ENCODE results near the gene CRMP1. TPM values are rescaled to one million over a fixed set of nuclear protein-coding genes. Genes with fewer than 3 reads are reported as not detected.

Gene CRMP1
- total and polyA plus RNA-seq, 2 of the 4 experiments (the other 2 are of a cell fraction), result 4.1 to 7.4 TPM

DNA sequence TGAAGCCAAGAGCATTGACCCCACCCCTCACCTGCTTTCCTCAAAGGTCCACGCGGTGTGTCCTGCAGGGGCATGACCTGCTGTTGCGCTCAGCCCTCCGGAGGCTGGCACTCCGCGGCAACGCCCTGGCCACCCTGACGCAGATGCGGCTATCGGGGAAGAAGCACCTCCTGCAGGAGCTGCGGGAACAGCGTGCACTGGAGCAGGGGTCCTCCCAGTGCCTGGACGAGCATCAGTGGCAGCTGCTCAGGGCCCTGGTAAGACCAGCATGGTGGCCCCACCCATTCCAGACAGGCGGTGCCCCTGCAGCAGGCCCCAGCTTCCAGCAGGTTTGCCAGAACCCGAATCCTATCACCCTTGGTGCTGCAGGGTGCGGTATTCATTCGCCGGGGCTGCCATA lies 95.9 kb downstream of the CRMP1 start:
- Histone ChIP-seq H2AK9ac (replicated peaks; ENCODE audit: low read depth, low read length, poor library complexity) (no peak overlapping the region), H3K56ac (ENCODE audit: extremely low read depth, insufficient read depth, low read length) (no peak overlapping the region), H3K23ac (ENCODE audit: low read depth, low read length) (no peak overlapping the region), H3K14ac (replicated peaks; ENCODE audit: low read depth, low read length) (no peak overlapping the region), H3K9me1 (ENCODE audit: insufficient read depth, low read length) (peaks cover 3% of the 10 kb centered on the region; the same call in 1 of the 2 replicates), H3K9ac (ENCODE audit: low read depth, low read length) (no peak overlapping the region), H4K8ac (ENCODE audit: low read depth in 2 of 2, low read length in 2 of 2) (no peak overlapping the region), H3K4me1 (ENCODE audit: control insufficient read depth, insufficient read depth, low read length) (no peaks in the 10 kb centered on the region), H3K18ac (ENCODE audit: low read depth, low read length) (no peak overlapping the region), H2BK20ac (ENCODE audit: low read depth, low read length) (no peak overlapping the region), H3K79me1 (ENCODE audit: low read depth in 1 of 2, low read length in 2 of 2) (peaks cover 0 to 3% of the 10 kb centered on the region in 2 experiments; a peak in 1 of 4 replicates), H3K27me3 (ENCODE audit: control insufficient read depth, insufficient read depth, low read length) (no peaks in the 10 kb centered on the region), H3K4ac (ENCODE audit: low read depth, low read length) (no peak overlapping the region), H2AFZ (replicated peaks; ENCODE audit: low read length, poor library complexity) (no peak overlapping the region), H3K4me2 (ENCODE audit: low read depth, low read length) (no peak overlapping the region), H4K91ac (ENCODE audit: insufficient read depth, low read depth, low read length) (no peak overlapping the region), H3K27ac (ENCODE audit: insufficient read depth, low read length) (no peak overlapping the region), H3K9me3 (ENCODE audit: control insufficient read depth, insufficient read depth, low read length) (no peaks in the 10 kb centered on the region), H3K36me3 (ENCODE audit: control insufficient read depth, insufficient read depth, low read length) (peaks cover 49% of the 10 kb centered on the region), H4K20me1 (ENCODE audit: insufficient read depth, low read length) (no peaks in the 10 kb centered on the region), H4K5ac (ENCODE audit: low read depth, low read length) (no peak overlapping the region), H2BK15ac (ENCODE audit: low read depth, low read length) (no peak overlapping the region), H2BK120ac (ENCODE audit: low read depth, low read length) (no peak overlapping the region), H2BK5ac (ENCODE audit: low read depth, low read length, poor library complexity, severe bottlenecking) (no peak overlapping the region), H3K4me3 (ENCODE audit: insufficient read depth, low read depth, low read length) (no peak overlapping the region), H2AK5ac (ENCODE audit: low read depth, low read length) (no peak overlapping the region)
- ChIA-PET POLR2A (ENCODE audit: unreplicated experiment) (no interaction called here), CTCF (no interaction called here)
- dilution Hi-C loops (cut with HindIII; ENCODE audit: low sequenced_read_pairs, unreplicated experiment) (no loop called here), intact Hi-C loops (cut with micrococcal nuclease) (no loop called here), in situ Hi-C loops (cut with MboI; ENCODE audit: low sequenced_read_pairs) (loop anchor here (10.0 kb wide), 1 partner anchor 752 kb away; no protein-coding TSS in a partner anchor)
- DNase-seq, result no peak
- no peak for ATAC-seq (ENCODE audit: low read depth)
- no peak for TF ChIP-seq BHLHE40 (IDR thresholded peaks at IDR 0.05; ENCODE audit: low read depth, low read length)
- TF ChIP-seq, protein P1, sequence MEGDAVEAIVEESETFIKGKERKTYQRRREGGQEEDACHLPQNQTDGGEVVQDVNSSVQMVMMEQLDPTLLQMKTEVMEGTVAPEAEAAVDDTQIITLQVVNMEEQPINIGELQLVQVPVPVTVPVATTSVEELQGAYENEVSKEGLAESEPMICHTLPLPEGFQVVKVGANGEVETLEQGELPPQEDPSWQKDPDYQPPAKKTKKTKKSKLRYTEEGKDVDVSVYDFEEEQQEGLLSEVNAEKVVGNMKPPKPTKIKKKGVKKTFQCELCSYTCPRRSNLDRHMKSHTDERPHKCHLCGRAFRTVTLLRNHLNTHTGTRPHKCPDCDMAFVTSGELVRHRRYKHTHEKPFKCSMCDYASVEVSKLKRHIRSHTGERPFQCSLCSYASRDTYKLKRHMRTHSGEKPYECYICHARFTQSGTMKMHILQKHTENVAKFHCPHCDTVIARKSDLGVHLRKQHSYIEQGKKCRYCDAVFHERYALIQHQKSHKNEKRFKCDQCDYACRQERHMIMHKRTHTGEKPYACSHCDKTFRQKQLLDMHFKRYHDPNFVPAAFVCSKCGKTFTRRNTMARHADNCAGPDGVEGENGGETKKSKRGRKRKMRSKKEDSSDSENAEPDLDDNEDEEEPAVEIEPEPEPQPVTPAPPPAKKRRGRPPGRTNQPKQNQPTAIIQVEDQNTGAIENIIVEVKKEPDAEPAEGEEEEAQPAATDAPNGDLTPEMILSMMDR (conservative IDR thresholded peaks at IDR 0.05; ENCODE audit: low read depth, low read length), result no peak
- TF ChIP-seq, protein P2, sequence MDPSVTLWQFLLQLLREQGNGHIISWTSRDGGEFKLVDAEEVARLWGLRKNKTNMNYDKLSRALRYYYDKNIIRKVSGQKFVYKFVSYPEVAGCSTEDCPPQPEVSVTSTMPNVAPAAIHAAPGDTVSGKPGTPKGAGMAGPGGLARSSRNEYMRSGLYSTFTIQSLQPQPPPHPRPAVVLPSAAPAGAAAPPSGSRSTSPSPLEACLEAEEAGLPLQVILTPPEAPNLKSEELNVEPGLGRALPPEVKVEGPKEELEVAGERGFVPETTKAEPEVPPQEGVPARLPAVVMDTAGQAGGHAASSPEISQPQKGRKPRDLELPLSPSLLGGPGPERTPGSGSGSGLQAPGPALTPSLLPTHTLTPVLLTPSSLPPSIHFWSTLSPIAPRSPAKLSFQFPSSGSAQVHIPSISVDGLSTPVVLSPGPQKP (IDR thresholded peaks at IDR 0.05; ENCODE audit: borderline replicate concordance, low read depth, low read length), result no peak
- no peak for TF ChIP-seq SMC3 (IDR thresholded peaks at IDR 0.05; ENCODE audit: low read depth, low read length)
- no peak for TF ChIP-seq POLR2A (IDR thresholded peaks at IDR 0.05; ENCODE audit: low read depth, low read length)
- no peak for TF ChIP-seq MAZ (IDR thresholded peaks at IDR 0.05; ENCODE audit: borderline replicate concordance, low read depth, low read length)
- no peak for TF ChIP-seq MXI1 (IDR thresholded peaks at IDR 0.05; ENCODE audit: borderline replicate concordance, low read depth, low read length)
- TF ChIP-seq FOS (IDR thresholded peaks at IDR 0.05; ENCODE audit: low read depth, low read length), result no peak
- TF ChIP-seq, protein P3, sequence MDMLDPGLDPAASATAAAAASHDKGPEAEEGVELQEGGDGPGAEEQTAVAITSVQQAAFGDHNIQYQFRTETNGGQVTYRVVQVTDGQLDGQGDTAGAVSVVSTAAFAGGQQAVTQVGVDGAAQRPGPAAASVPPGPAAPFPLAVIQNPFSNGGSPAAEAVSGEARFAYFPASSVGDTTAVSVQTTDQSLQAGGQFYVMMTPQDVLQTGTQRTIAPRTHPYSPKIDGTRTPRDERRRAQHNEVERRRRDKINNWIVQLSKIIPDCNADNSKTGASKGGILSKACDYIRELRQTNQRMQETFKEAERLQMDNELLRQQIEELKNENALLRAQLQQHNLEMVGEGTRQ (IDR thresholded peaks at IDR 0.05; ENCODE audit: low read depth, low read length), result no peak
- TF ChIP-seq MAFK (IDR thresholded peaks at IDR 0.05; ENCODE audit: low read depth, low read length), result no peak
- WGBS, 2 experiments (ENCODE audit: extremely low coverage in 2 of 2, insufficient read length in 1 of 2), result 98% methylated on average over 5 of the region's 18 CpGs; no CpG with 5 or more reads in 1 of the 2 experiments
- no TSS peak for BruUV-seq (replicated peaks)
